OCI-LY3 (cell line): ENCODE data around the gene TRMT6.

Experiments used
- H2AFZ ChIP-seq: fragments of 200-600, 300-600 bp; shearing (Covaris generic); 2 replicates; pipeline ENCODE4 v1.6.0; 2014; ENCODE audit warnings: antibody characterized with exemption, low read depth, low read length
- H3K27ac ChIP-seq: fragments of 200-600, 300-600 bp; sonication (generic); 2 replicates; pipeline ENCODE4 v1.5.1; 2014; ENCODE audit warnings: mild to moderate bottlenecking, low read length, moderate library complexity, mixed read lengths
- H3K27me3 ChIP-seq: fragments of 200-600, 300-600 bp; sonication (generic); 2 replicates; pipeline ENCODE4 v1.6.1; 2014; ENCODE audit warnings: low read depth, low read length, mixed read lengths
- H3K36me3 ChIP-seq: fragments of 200-600, 300-600 bp; sonication (generic); replicated peaks from 2 replicates; pipeline ENCODE3; 2014; ENCODE audit warnings: low read depth, low read length, mixed read lengths
- H3K4me1 ChIP-seq: fragments of 300-600, 200-600 bp; sonication (generic); 2 replicates; pipeline ENCODE4 v1.6.1; 2014; ENCODE audit warnings: low read length, mixed read lengths
- H3K4me2 ChIP-seq: fragments of 200-600, 300-600 bp; sonication (generic); 2 replicates; pipeline ENCODE4 v1.6.1; 2014; ENCODE audit warnings: low read length, mixed read lengths
- H3K4me3 ChIP-seq: fragments of 300-600, 200-600 bp; sonication (generic); 2 replicates; pipeline ENCODE4 v1.5.1; 2014; ENCODE audit warnings: antibody characterized with exemption, mild to moderate bottlenecking, low read length, moderate library complexity
- H3K79me2 ChIP-seq: fragments of 300-600, 200-600 bp; shearing (Covaris generic); 2 replicates; pipeline ENCODE4 v1.6.1; 2014; ENCODE audit warnings: mild to moderate bottlenecking, low read length, mixed read lengths
- H3K9ac ChIP-seq: fragments of 300-600, 200-600 bp; shearing (Covaris generic); 2 replicates; pipeline ENCODE4 v1.6.0; 2014; ENCODE audit warnings: mild to moderate bottlenecking, low read length, moderate library complexity
- H3K9me3 ChIP-seq: fragments of 200-600, 300-600 bp; shearing (Covaris generic); 2 replicates; pipeline ENCODE4 v1.6.1; 2014; ENCODE audit warnings: low read length, mixed read lengths; ENCODE audit not compliant: insufficient read depth
- H4K20me1 ChIP-seq: fragments of 200-600, 300-600 bp; sonication (generic); 2 replicates; pipeline ENCODE4 v1.6.1; 2016; ENCODE audit warnings: low read length, mixed read lengths; ENCODE audit not compliant: insufficient read depth
- CTCF ChIP-seq: fragments of 200-600, 300-600 bp; sonication (generic); IDR thresholded peaks from 2 replicates; pipeline ENCODE4 v1.5.1; 2014; ENCODE audit warnings: antibody characterized with exemption, low read length, low read depth
- EZH2phosphoT487 ChIP-seq: fragments of 200-600 bp; shearing (Covaris generic); IDR thresholded peaks from 2 replicates; pipeline ENCODE4 v1.6.1; 2018; ENCODE audit warnings: antibody characterized with exemption, mixed run types, low read depth

Gene TRMT6

GRCh38 chr20:5908981-5909380 lies 41.4 kb downstream of the TRMT6 start:
- Histone ChIP-seq H3K27ac (no peak overlapping the region), H3K4me1 (peaks cover 8% of the 10 kb centered on the region; the same call in 1 of the 2 replicates), H3K9me3 (no peaks in the 10 kb centered on the region), H3K79me2 (no peaks in the 10 kb centered on the region), H3K4me3 (no peak overlapping the region), H4K20me1 (no peaks in the 10 kb centered on the region), H2AFZ (no peak overlapping the region), H3K27me3 (peaks cover 59% of the 10 kb centered on the region), H3K36me3 (no peaks in the 10 kb centered on the region), H3K9ac (no peak overlapping the region), H3K4me2 (no peak overlapping the region)
- no peak for TF ChIP-seq CTCF
- TF ChIP-seq EZH2phosphoT487: no peak

DNA sequence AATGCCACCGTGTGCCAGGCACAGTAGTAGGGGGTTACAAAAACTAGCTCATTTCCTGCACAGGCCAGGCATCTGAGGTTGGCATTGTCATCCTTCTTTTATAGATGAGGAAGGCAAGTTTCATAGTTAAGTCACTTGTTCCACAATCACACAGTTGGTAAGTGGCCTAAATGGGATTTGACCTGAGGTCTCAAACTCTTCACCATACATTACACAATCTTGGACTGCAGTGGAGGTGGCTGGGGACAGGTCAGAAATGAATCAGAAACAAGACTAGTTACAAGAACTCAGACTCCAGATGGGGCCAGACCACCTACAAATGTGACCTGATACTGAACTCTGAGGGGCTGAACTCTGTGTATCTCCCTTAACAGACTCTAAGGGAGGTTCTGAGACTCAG lies 49.4 kb downstream of the TRMT6 start:
- Histone ChIP-seq H3K4me2 (no peak overlapping the region), H2AFZ (no peak overlapping the region), H3K27me3 (peaks cover 36% of the 10 kb centered on the region), H3K9ac (no peak overlapping the region), H3K79me2 (no peaks in the 10 kb centered on the region), H3K27ac (no peak overlapping the region), H3K36me3 (no peaks in the 10 kb centered on the region), H4K20me1 (no peaks in the 10 kb centered on the region), H3K9me3 (no peaks in the 10 kb centered on the region), H3K4me3 (no peak overlapping the region), H3K4me1 (no peaks in the 10 kb centered on the region)
- TF ChIP-seq CTCF (no peak), EZH2phosphoT487 (no peak)

DNA sequence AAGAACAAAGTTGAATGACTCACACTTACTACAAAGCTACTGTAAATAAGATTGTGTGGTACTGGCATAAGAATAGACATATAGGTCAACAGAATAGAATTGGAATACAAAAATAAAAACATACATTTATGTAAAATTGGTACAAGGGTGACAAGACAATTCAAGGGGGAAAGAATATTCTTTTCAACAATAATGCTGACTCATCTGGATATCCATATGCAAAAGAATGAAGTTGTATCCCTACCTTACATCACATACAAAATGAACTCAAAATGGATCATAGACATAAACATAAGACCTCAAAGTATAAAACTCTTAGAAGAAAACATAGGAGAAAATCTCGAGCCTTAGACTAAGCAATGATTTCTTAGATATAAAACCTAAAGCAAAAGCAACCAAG lies 50.9 kb downstream of the TRMT6 start:
- Histone ChIP-seq H3K4me2 (no peak overlapping the region), H3K36me3 (no peaks in the 10 kb centered on the region), H3K4me3 (no peak overlapping the region), H2AFZ (no peak overlapping the region), H3K9me3 (no peaks in the 10 kb centered on the region), H3K79me2 (no peaks in the 10 kb centered on the region), H3K4me1 (no peaks in the 10 kb centered on the region), H3K27ac (no peak overlapping the region), H3K9ac (no peak overlapping the region), H4K20me1 (no peaks in the 10 kb centered on the region), H3K27me3 (peaks cover 40% of the 10 kb centered on the region)
- TF ChIP-seq CTCF (no peak), EZH2phosphoT487 (no peak)

DNA sequence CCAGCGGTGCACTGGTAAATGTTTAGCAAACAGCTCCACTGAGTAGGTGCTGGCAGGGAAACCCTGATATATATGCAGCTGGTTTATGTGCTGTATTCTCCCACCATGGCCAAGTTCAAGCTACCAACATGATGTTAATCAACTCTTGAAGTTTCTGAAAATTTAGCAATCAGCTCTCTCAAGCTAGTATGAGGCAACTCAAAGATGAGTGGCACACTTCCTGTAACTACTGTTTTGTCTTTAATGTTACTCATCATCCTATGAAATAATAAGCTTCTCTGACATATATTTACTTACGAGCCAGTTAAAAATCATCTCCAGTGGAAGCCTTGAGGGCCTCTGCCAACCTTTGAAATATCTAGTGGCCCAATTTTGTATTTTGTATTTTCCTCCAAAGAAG lies 54.7 kb downstream of the TRMT6 start:
- peaks cover 48% of the 10 kb centered on the region for H3K27me3 ChIP-seq
- no peaks in the 10 kb centered on the region for H4K20me1 ChIP-seq
- H3K4me2 ChIP-seq: no peak overlapping the region
- H3K9me3 ChIP-seq: no peaks in the 10 kb centered on the region
- no peak overlapping the region for H3K9ac ChIP-seq
- no peaks in the 10 kb centered on the region for H3K4me1 ChIP-seq
- H2AFZ ChIP-seq: no peak overlapping the region
- TF ChIP-seq CTCF (no peak), EZH2phosphoT487 (no peak)
- no peaks in the 10 kb centered on the region for H3K79me2 ChIP-seq
- H3K4me3 ChIP-seq: no peak overlapping the region
- no peaks in the 10 kb centered on the region for H3K36me3 ChIP-seq
- H3K27ac ChIP-seq: no peak overlapping the region
